Stomach (tissue), 4 donors: ENCODE results near the gene MUC6.

Experiments
- CTCF ChIP-seq, 7 experiments: fragments of 450-650 bp in 4 of 7; fragments of 200-600 bp in 3 of 7; sonication (generic) in 3 of 7; IDR thresholded peaks; one replicate each; pipeline ENCODE4 v1.5.1; 2016 to 2019; ENCODE audit warnings: antibody characterized with exemption in 7 of 7, control low read depth in 2 of 7, mild to moderate bottlenecking in 1 of 7
- EP300 ChIP-seq: sonication (generic); formaldehyde crosslinking; IDR thresholded peaks from one replicate; pipeline ENCODE4 v1.6.1; 2017; ENCODE audit warnings: antibody characterized with exemption
- POLR2AphosphoS5 ChIP-seq, 3 donors: sonication (generic); formaldehyde crosslinking; IDR thresholded peaks; one replicate each; pipeline ENCODE4 v1.6.1; 2016; ENCODE audit warnings: antibody characterized with exemption in 3 of 3

GRCh38 chr11:1059759-1060158 lies 23.2 kb upstream of the MUC6 start:
- no peak for TF ChIP-seq CTCF (IDR thresholded peaks at IDR 0.05)
- TF ChIP-seq POLR2AphosphoS5 (IDR thresholded peaks at IDR 0.05) = no peak
- no peak for TF ChIP-seq EP300
